Neural progenitor cell (in vitro differentiated cells): Measurements from ENCODE around the gene TEPSIN. TPM values are rescaled to one million over a fixed set of nuclear protein-coding genes. Genes with fewer than 3 reads are reported as not detected.
A peak's percentile ranks its signal among the peaks of the same experiment; 100 is the strongest.

Experiments used
- DNase-seq: peaks from one replicate; pipeline ENCODE4 v3.0.0-alpha.2; 2016; ENCODE audit warnings: low spot score
- H2AFZ ChIP-seq: fragments of 200-600 bp; sonication (generic); replicated peaks from 2 replicates; pipeline ENCODE4 v1.6.1; 2016; ENCODE audit warnings: antibody characterized with exemption
- H3F3A ChIP-seq: fragments of 200-600 bp; sonication (generic); 2 replicates; pipeline ENCODE4 v1.6.1; 2016; ENCODE audit warnings: antibody characterized with exemption, low read depth
- H3K27ac ChIP-seq: fragments of 200-600 bp; sonication (generic); 2 replicates; pipeline ENCODE4 v1.5.1; 2016; ENCODE audit warnings: mild to moderate bottlenecking
- H3K27me3 ChIP-seq: fragments of 200-600 bp; sonication (generic); 2 replicates; pipeline ENCODE4 v1.6.1; 2016; ENCODE audit warnings: mild to moderate bottlenecking, moderate library complexity
- H3K36me3 ChIP-seq: fragments of 200-600 bp; sonication (generic); 2 replicates; pipeline ENCODE4 v1.5.1; 2016
- H3K4me1 ChIP-seq: fragments of 200-600 bp; sonication (generic); 2 replicates; pipeline ENCODE4 v1.6.1; 2016; ENCODE audit warnings: mixed run types
- H3K4me2 ChIP-seq: fragments of 200-600 bp; sonication (generic); 2 replicates; pipeline ENCODE4 v1.6.1; 2016
- H3K4me3 ChIP-seq: fragments of 200-600 bp; sonication (generic); 2 replicates; pipeline ENCODE4 v1.5.1; 2016
- H3K79me2 ChIP-seq: fragments of 200-600 bp; sonication (generic); 2 replicates; pipeline ENCODE4 v1.6.1; 2016; ENCODE audit warnings: low read depth
- H3K9ac ChIP-seq: fragments of 200-600 bp; sonication (generic); 2 replicates; pipeline ENCODE4 v1.6.1; 2016
- H3K9me3 ChIP-seq: fragments of 200-600 bp; sonication (generic); 2 replicates; pipeline ENCODE4 v1.5.1; 2016; ENCODE audit warnings: low read depth
- H4K20me1 ChIP-seq: fragments of 200-600 bp; sonication (generic); 2 replicates; pipeline ENCODE4 v1.6.1; 2016; ENCODE audit warnings: low read depth
- H3K27ac Mint-ChIP-seq: 3 replicates; pipeline ENCODE4 v1.8.0; 2021; ENCODE audit warnings: mixed read lengths
- H3K27me3 Mint-ChIP-seq: 2 replicates; pipeline ENCODE4 v1.8.0; 2022; ENCODE audit warnings: low read depth, mild to moderate bottlenecking, inconsistent platforms, moderate library complexity, mixed read lengths; ENCODE audit not compliant: insufficient read depth
- H3K36me3 Mint-ChIP-seq: 3 replicates; pipeline ENCODE4 v1.8.0; 2021; ENCODE audit warnings: mixed read lengths
- H3K4me1 Mint-ChIP-seq: 3 replicates; pipeline ENCODE4 v1.8.0; 2021; ENCODE audit warnings: mixed read lengths
- H3K4me3 Mint-ChIP-seq: 3 replicates; pipeline ENCODE4 v1.8.0; 2021; ENCODE audit warnings: mild to moderate bottlenecking, moderate library complexity, mixed read lengths
- H3K9me3 Mint-ChIP-seq: 3 replicates; pipeline ENCODE4 v1.8.0; 2020; ENCODE audit warnings: mixed read lengths
- CTCF ChIP-seq: fragments of 200-600 bp; sonication (generic); IDR thresholded peaks from 2 replicates; pipeline ENCODE4 v1.5.1; 2017; ENCODE audit warnings: antibody characterized with exemption, mild to moderate bottlenecking
- EZH2 ChIP-seq: fragments of 200-600 bp; sonication (generic); IDR thresholded peaks from 2 replicates; pipeline ENCODE4 v1.6.1; 2017; ENCODE audit warnings: antibody characterized with exemption, mild to moderate bottlenecking, moderate library complexity
- EZH2phosphoT487 ChIP-seq: fragments of 200-600 bp; sonication (generic); IDR thresholded peaks from 2 replicates; pipeline ENCODE4 v1.6.1; 2017; ENCODE audit warnings: antibody characterized with exemption
- total RNA-seq: library from RNA; depleted of rRNA; stranded (reverse); fragments of >200 nt; gene quantifications from 2 replicates; pipeline ENCODE4 v1.2.3, GENCODE V29; 2015; ENCODE audit warnings: low replicate concordance

The TEPSIN gene
- total RNA-seq, 1 donor from 2014 or later: 20.6 TPM

- no peak overlapping the region for H3K27ac Mint-ChIP-seq
Observed at GRCh38 chr17:81286491-81287145, 47.8 kb upstream of the TEPSIN start.

DNA sequence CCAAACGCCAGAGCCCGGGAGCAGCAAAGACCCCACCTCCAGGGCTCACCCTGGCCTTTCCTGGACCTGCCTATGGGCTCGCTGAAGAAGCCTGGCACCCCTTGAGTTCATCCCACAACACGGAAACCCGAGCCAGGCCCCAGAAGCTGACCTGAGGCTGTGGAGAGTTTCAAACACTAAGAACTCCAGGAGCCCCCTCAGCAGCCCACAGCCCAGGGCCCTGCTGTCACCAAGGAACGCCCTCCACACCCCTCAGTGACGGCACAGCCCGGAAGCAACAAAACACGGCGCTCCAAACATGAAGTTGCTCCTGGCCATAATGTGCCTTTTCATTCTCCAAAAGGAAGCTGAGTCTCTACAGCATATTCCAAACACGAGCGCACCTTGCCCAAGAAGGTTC, 47.0 kb upstream of the TEPSIN start:
- Mint-ChIP-seq H3K27me3 (peaks cover 2% of the 10 kb centered on the region), H3K9me3 (no peaks in the 10 kb centered on the region), H3K4me3 (no peak overlapping the region), H3K27ac (no peak overlapping the region), H3K4me1 (peaks cover 13% of the 10 kb centered on the region), H3K36me3 (peaks cover under 1% of the 10 kb centered on the region)
- H4K20me1 ChIP-seq: peaks cover 24% of the 10 kb centered on the region
- DNase-seq: no peak
- H3F3A ChIP-seq: no peaks in the 10 kb centered on the region
- peaks cover 20% of the 10 kb centered on the region for H3K79me2 ChIP-seq
- H3K27ac ChIP-seq: no peak overlapping the region
- H3K4me2 ChIP-seq: no peak overlapping the region
- TF ChIP-seq EZH2 (no peak), CTCF (no peak), EZH2phosphoT487 (no peak)
- no peaks in the 10 kb centered on the region for H3K9me3 ChIP-seq
- H3K9ac ChIP-seq: no peak overlapping the region
- no peaks in the 10 kb centered on the region for H3K27me3 ChIP-seq
- peaks cover 12% of the 10 kb centered on the region for H3K4me1 ChIP-seq
- no peak overlapping the region for H2AFZ ChIP-seq
- H3K36me3 ChIP-seq: no peaks in the 10 kb centered on the region
- no peak overlapping the region for H3K4me3 ChIP-seq

More at GRCh38 chr17:81286491-81287145, 47.8 kb upstream of the TEPSIN start:
- Histone ChIP-seq H3K27ac (no peak overlapping the region), H3K4me2 (no peak overlapping the region), H3K4me1 (peaks cover 12% of the 10 kb centered on the region), H3F3A (no peaks in the 10 kb centered on the region), H4K20me1 (peaks cover 28% of the 10 kb centered on the region), H2AFZ (no peak overlapping the region), H3K36me3 (no peaks in the 10 kb centered on the region), H3K79me2 (peaks cover 27% of the 10 kb centered on the region), H3K4me3 (no peak overlapping the region), H3K27me3 (no peaks in the 10 kb centered on the region), H3K9ac (no peak overlapping the region), H3K9me3 (no peaks in the 10 kb centered on the region)
- Mint-ChIP-seq H3K4me1 (peaks cover 13% of the 10 kb centered on the region), H3K4me3 (no peak overlapping the region), H3K36me3 (peaks cover 2% of the 10 kb centered on the region), H3K9me3 (no peaks in the 10 kb centered on the region), H3K27me3 (peaks cover 2% of the 10 kb centered on the region)
- TF ChIP-seq EZH2: no peak
- no peak for TF ChIP-seq CTCF
- no peak for TF ChIP-seq EZH2phosphoT487
- no peak for DNase-seq

- Histone ChIP-seq H3K4me3 (no peak overlapping the region), H3K4me2 (no peak overlapping the region), H3K9me3 (no peaks in the 10 kb centered on the region), H3K36me3 (no peaks in the 10 kb centered on the region), H3F3A (no peaks in the 10 kb centered on the region), H3K27ac (no peak overlapping the region), H3K27me3 (no peaks in the 10 kb centered on the region), H3K9ac (peak overlapping the region; percentile 22), H3K4me1 (peaks cover 12% of the 10 kb centered on the region), H3K79me2 (peaks cover 14% of the 10 kb centered on the region), H2AFZ (no peak overlapping the region), H4K20me1 (peaks cover 22% of the 10 kb centered on the region)
- H3K27ac Mint-ChIP-seq: no peak overlapping the region
- H3K27me3 Mint-ChIP-seq: peaks cover 2% of the 10 kb centered on the region
- peaks cover 13% of the 10 kb centered on the region for H3K4me1 Mint-ChIP-seq
- no peak for TF ChIP-seq CTCF
- TF ChIP-seq EZH2: no peak
- no peak for TF ChIP-seq EZH2phosphoT487
- peak; percentile 21 for DNase-seq
- H3K36me3 Mint-ChIP-seq: no peaks in the 10 kb centered on the region
- no peaks in the 10 kb centered on the region for H3K9me3 Mint-ChIP-seq
- H3K4me3 Mint-ChIP-seq: no peak overlapping the region
Observed at GRCh38 chr17:81285179-81285878, 46.5 kb upstream of the TEPSIN start.
